ENCODE measurements around the gene EPC1.

- TF ChIP-seq CTCF (conservative IDR thresholded peaks at IDR 0.05 in 1 of 2, IDR thresholded peaks at IDR 0.05 in 1 of 2; ENCODE audit: low read depth in 1 of 2, low read length in 2 of 2) (no peak), EZH2 (IDR thresholded peaks at IDR 0.05; ENCODE audit: low read length, missing control alignments) (no peak)
Measured at GRCh38 chr10:32390193-32390592, 43.2 kb upstream of the EPC1 start.
